Endothelial cell of umbilical vein (primary cell): ENCODE results near the gene CT45A3. TPM values are rescaled to one million over a fixed set of nuclear protein-coding genes. Genes with fewer than 3 reads are reported as not detected.

Source experiments
- polyA plus RNA-seq, 4 experiments: library from polyadenylated mRNA; depleted of rRNA in 3 of 4; stranded (reverse) in 3 of 4; unstranded in 1 of 4; fragments of >200 nt; gene quantifications; 2 replicates each; pipeline versions ENCODE4 v1.2.1 to v1.2.3, GENCODE V29; 2011 to 2012; ENCODE audit warnings: missing spikeins in 1 of 4
- small RNA-seq: library from RNA; depleted of rRNA; stranded (forward); fragments of <200 nt; gene quantifications from one replicate; pipeline ENCODE3, GENCODE V24; 2012; ENCODE audit warnings: low replicate concordance, low read depth; ENCODE audit not compliant: insufficient read depth, insufficient read length
- total RNA-seq: library from RNA; stranded (reverse); gene quantifications from 2 replicates; pipeline ENCODE4 v1.2.3, GENCODE V29; 2021

The CT45A3 gene
- total and polyA plus RNA-seq, 2 donors (not counting 3 experiments of a cell fraction or from before 2014, with no cell fraction given), result not detected

Small RNA genes within 50 kb of the gene (small RNA-seq; reads per million reads assigned to genes)
- not detected for gene AC240442.1

Other genes starting within 250 kb of the CT45A3 start
- gene INTS6L, start 247.5 kb downstream of the CT45A3 start, total RNA-seq, result 5.6 and 7.5 TPM in 2 replicates
- gene INTS6L, start 247.5 kb downstream of the CT45A3 start, polyA plus RNA-seq, result 4.5 and 5.2 TPM in 2 replicates
- gene CT45A1, start 54.6 kb downstream of the CT45A3 start, total RNA-seq, result not detected in 2 replicates
- not detected in 2 replicates for gene CT45A1, start 54.6 kb downstream of the CT45A3 start, polyA plus RNA-seq
- gene CT45A5, start 17.3 kb upstream of the CT45A3 start, total RNA-seq, result not detected in 2 replicates
- gene CT45A5, start 17.3 kb upstream of the CT45A3 start, polyA plus RNA-seq, result not detected in 2 replicates
- gene CT45A6, start 34.6 kb upstream of the CT45A3 start, total RNA-seq, result not detected in 2 replicates
- gene CT45A6, start 34.6 kb upstream of the CT45A3 start, polyA plus RNA-seq, result not detected in 2 replicates
- gene CT45A2, start 51.8 kb upstream of the CT45A3 start, total RNA-seq, result not detected in 2 replicates
- not detected in 2 replicates for gene CT45A2, start 51.8 kb upstream of the CT45A3 start, polyA plus RNA-seq
- not detected in 2 replicates for gene CT45A7, start 69.1 kb upstream of the CT45A3 start, total RNA-seq
- not detected in 2 replicates for gene CT45A7, start 69.1 kb upstream of the CT45A3 start, polyA plus RNA-seq
- not detected in 2 replicates for gene CT45A8, start 86.3 kb upstream of the CT45A3 start, total RNA-seq
- not detected in 2 replicates for gene CT45A8, start 86.3 kb upstream of the CT45A3 start, polyA plus RNA-seq
- not detected in 2 replicates for gene CT45A9, start 103.6 kb upstream of the CT45A3 start, total RNA-seq
- not detected in 2 replicates for gene CT45A9, start 103.6 kb upstream of the CT45A3 start, polyA plus RNA-seq
- not detected in 2 replicates for gene CT45A10, start 125.3 kb upstream of the CT45A3 start, total RNA-seq
- gene CT45A10, start 125.3 kb upstream of the CT45A3 start, polyA plus RNA-seq, result not detected in 2 replicates
- gene SAGE1, start 125.5 kb upstream of the CT45A3 start, total RNA-seq, result not detected in 2 replicates
- not detected in 2 replicates for gene SAGE1, start 125.5 kb upstream of the CT45A3 start, polyA plus RNA-seq
- gene MMGT1, start 205.8 kb upstream of the CT45A3 start, total RNA-seq, result 18.8 and 19.9 TPM in 2 replicates
- gene MMGT1, start 205.8 kb upstream of the CT45A3 start, polyA plus RNA-seq, result 9.1 and 10.4 TPM in 2 replicates
- 14.7 and 15.5 TPM in 2 replicates for gene SLC9A6, start 217.2 kb upstream of the CT45A3 start, total RNA-seq
- gene SLC9A6, start 217.2 kb upstream of the CT45A3 start, polyA plus RNA-seq, result 6.9 and 8.1 TPM in 2 replicates